WTC11 (cell line): ENCODE data around the gene NFIA. TPM values are rescaled to one million over a fixed set of nuclear protein-coding genes. Genes with fewer than 3 reads are reported as not detected.
"Not testable (repeated sequence)": the region's sequence is repeated elsewhere in the genome, so short reads cannot be mapped to it uniquely, and the experiment has no call there.

ENCODE experiments used
- ATAC-seq: fragments of 200-7000 bp; cut with Tn5 transposase; 2 replicates; pipeline ENCODE4 v1.10.0; 2021; ENCODE audit warnings: mild to moderate bottlenecking, moderate library complexity
- CTCF ChIA-PET: fragments of 300-600 bp; sonication (Branson Sonifier 250); formaldehyde crosslinking; loops from one replicate; lab custom pipeline; 2021; ENCODE audit warnings: antibody characterized with exemption; lab: Charles Lee
- POLR2A ChIA-PET: fragments of 350-600 bp; sonication (Branson Sonifier 250); formaldehyde crosslinking; loops from one replicate; lab custom pipeline; 2021; ENCODE audit warnings: antibody characterized with exemption; lab: Charles Lee
- DNase-seq: peaks from one replicate; pipeline ENCODE4 v3.0.0; 2021; ENCODE audit warnings: low spot score
- H3K27ac Mint-ChIP-seq: 2 replicates; pipeline ENCODE4 v1.8.0; 2021; ENCODE audit warnings: mixed read lengths
- H3K27me3 Mint-ChIP-seq: 2 replicates; pipeline ENCODE4 v1.8.0; 2021; ENCODE audit warnings: low read depth, mild to moderate bottlenecking, moderate library complexity, mixed read lengths
- H3K36me3 Mint-ChIP-seq: 2 replicates; pipeline ENCODE4 v1.8.0; 2021; ENCODE audit warnings: mixed read lengths
- H3K4me1 Mint-ChIP-seq: 2 replicates; pipeline ENCODE4 v1.8.0; 2022; ENCODE audit warnings: mixed read lengths
- H3K4me3 Mint-ChIP-seq: 2 replicates; pipeline ENCODE4 v1.8.0; 2021; ENCODE audit warnings: mild to moderate bottlenecking, moderate library complexity, mixed read lengths
- H3K9me3 Mint-ChIP-seq: 2 replicates; pipeline ENCODE4 v1.8.0; 2021; ENCODE audit warnings: mixed read lengths
- ATF1 ChIP-seq: sonication (generic); formaldehyde crosslinking; IDR thresholded peaks from 2 replicates; pipeline ENCODE4 v1.8.1; 2023; ENCODE audit warnings: mild to moderate bottlenecking, moderate library complexity, missing genetic modification reagents
- CREB1 ChIP-seq: sonication (generic); formaldehyde crosslinking; IDR thresholded peaks from 2 replicates; pipeline ENCODE4 v1.8.0; 2023; ENCODE audit warnings: mild to moderate bottlenecking, missing genetic modification reagents
- ETV6 ChIP-seq: sonication (generic); formaldehyde crosslinking; IDR thresholded peaks from 2 replicates; pipeline ENCODE4 v1.8.1; 2022; ENCODE audit warnings: mild to moderate bottlenecking, missing genetic modification reagents
- GRHL2 ChIP-seq: fragments of 250-450 bp; sonication (Bioruptor Pico); IDR thresholded peaks from 2 replicates; pipeline ENCODE4 v1.8.0; 2022; ENCODE audit warnings: mild to moderate bottlenecking, moderate library complexity; ENCODE audit not compliant: insufficient replicate concordance, severe bottlenecking
- MYBL2 ChIP-seq: sonication (generic); formaldehyde crosslinking; IDR thresholded peaks from 2 replicates; pipeline ENCODE4 v1.8.1; 2023; ENCODE audit warnings: mild to moderate bottlenecking, moderate library complexity, missing genetic modification reagents
- NR1H2 ChIP-seq: sonication (generic); formaldehyde crosslinking; IDR thresholded peaks from 2 replicates; pipeline ENCODE4 v1.9.0; 2021; ENCODE audit warnings: mild to moderate bottlenecking, moderate library complexity, missing genetic modification reagents
- NR3C1 ChIP-seq: sonication (generic); formaldehyde crosslinking; conservative IDR thresholded peaks from 2 replicates; pipeline ENCODE4 v1.8.1; 2023; ENCODE audit warnings: low read depth, mild to moderate bottlenecking, missing genetic modification reagents
- PRDM15 ChIP-seq: sonication (generic); formaldehyde crosslinking; IDR thresholded peaks from 2 replicates; pipeline ENCODE4 v1.8.0; 2022; ENCODE audit warnings: missing genetic modification reagents
- SOX15 ChIP-seq: fragments of 250-450 bp; sonication (Bioruptor Pico); IDR thresholded peaks from 2 replicates; pipeline ENCODE4 v1.9.0; 2021; ENCODE audit warnings: mild to moderate bottlenecking
- ZNF317 ChIP-seq: sonication (generic); formaldehyde crosslinking; IDR thresholded peaks from 2 replicates; pipeline ENCODE4 v1.8.1; 2023; ENCODE audit warnings: low read depth, mild to moderate bottlenecking, moderate library complexity, missing genetic modification reagents, borderline replicate concordance
- ZNF512 ChIP-seq: sonication (generic); formaldehyde crosslinking; IDR thresholded peaks from 2 replicates; pipeline ENCODE4 v1.8.1; 2022; ENCODE audit warnings: missing genetic modification reagents, borderline replicate concordance
- ZNF532 ChIP-seq: fragments of 250-450 bp; sonication (Bioruptor Pico); IDR thresholded peaks from 2 replicates; pipeline ENCODE4 v1.9.0; 2021; ENCODE audit warnings: mild to moderate bottlenecking, borderline replicate concordance
- total RNA-seq: library from RNA; stranded (reverse); gene quantifications from 3 replicates; pipeline ENCODE4 v1.2.3, GENCODE V29; 2021
- TF ChIP-seq, protein P1 (sequence below): fragments of 250-450 bp; sonication (Bioruptor Pico); IDR thresholded peaks from 2 replicates; pipeline ENCODE4 v1.9.0; 2021; ENCODE audit warnings: mild to moderate bottlenecking
- TF ChIP-seq, protein P2 (sequence below): sonication (generic); formaldehyde crosslinking; IDR thresholded peaks from 2 replicates; pipeline ENCODE4 v1.8.0; 2022; ENCODE audit warnings: mild to moderate bottlenecking, missing genetic modification reagents
- TF ChIP-seq, protein P3 (sequence below): fragments of 250-450 bp; sonication (Bioruptor Pico); IDR thresholded peaks from 2 replicates; pipeline ENCODE4 v1.9.0; 2021; ENCODE audit warnings: mild to moderate bottlenecking
- TF ChIP-seq, protein P4 (sequence below): sonication (generic); formaldehyde crosslinking; IDR thresholded peaks from 2 replicates; pipeline ENCODE4 v1.8.0; 2022; ENCODE audit warnings: mild to moderate bottlenecking, missing genetic modification reagents

NFIA gene
- total RNA-seq, 1 experiment from 2014 or later: 16.7 TPM

DNA sequence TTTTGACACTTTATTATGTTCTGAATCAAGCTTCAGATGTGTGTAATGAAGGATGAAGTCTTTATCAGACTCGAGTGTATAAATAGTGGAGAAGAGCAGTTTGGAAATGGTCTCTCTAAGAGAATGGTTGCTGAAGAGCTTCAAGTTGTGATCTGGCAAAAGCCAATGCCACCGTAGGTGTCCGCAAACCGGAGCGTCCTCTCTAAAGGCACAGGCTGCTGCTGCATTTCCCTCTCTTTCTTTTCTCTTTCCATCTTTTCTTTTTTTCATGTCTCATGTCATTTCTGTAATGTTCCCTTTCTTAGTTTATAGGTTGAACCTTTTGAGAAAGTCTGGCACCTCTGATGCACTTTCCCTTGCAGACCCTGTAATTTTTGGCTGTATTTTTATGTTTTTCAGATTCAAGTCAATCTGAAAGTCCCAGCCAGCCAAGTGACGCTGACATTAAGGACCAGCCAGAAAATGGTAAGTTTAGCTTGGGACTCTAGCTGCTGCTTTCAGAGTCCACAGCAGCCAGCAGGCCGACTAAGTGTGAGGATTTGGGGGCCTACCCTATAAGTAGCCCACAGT lies 194.8 kb downstream of the NFIA start (continued):
- TF ChIP-seq ZNF532 (CRISPR knock-in tag): no peak

DNA sequence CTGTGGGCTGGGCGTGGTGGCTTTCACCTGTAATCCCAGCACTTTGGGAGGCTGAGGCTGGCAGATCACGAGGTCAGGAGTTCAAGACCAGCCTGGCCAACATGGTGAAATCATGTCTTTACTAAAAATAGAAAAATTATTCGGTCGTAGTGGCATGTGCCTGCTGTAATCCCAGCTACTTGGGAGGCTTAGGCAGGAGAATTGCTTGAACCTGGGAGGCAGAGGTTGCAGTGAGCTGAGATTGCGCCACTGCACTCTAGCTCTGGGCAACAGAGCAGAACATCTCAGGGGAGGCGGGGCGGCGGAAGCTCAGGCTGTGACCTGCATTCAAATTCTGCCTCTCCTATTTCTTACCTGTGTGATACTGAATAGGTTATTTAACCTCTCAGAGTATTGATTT lies 196.1 kb downstream of the NFIA start:
- CTCF ChIA-PET: interaction anchor here (0.9 to 1.1 kb wide), 2 partner anchors 9 to 15 kb away, joined by 3 to 4 read pairs; no protein-coding TSS in a partner anchor
- H3K27me3 Mint-ChIP-seq, H3K9me3 Mint-ChIP-seq, H3K36me3 Mint-ChIP-seq, H3K4me3 Mint-ChIP-seq, DNase-seq, POLR2A ChIA-PET, ATAC-seq, H3K27ac Mint-ChIP-seq: not testable (repeated sequence)
- peaks cover 48% of the 10 kb centered on the region for H3K4me1 Mint-ChIP-seq

- Mint-ChIP-seq H3K4me1 (peaks cover 51% of the 10 kb centered on the region), H3K27ac (no peak overlapping the region; the same call in 1 of the 2 replicates), H3K36me3 (no peaks in the 10 kb centered on the region), H3K27me3 (no peaks in the 10 kb centered on the region), H3K4me3 (no peak overlapping the region), H3K9me3 (no peaks in the 10 kb centered on the region)
- ChIA-PET POLR2A (no interaction called here), CTCF (interaction anchor here (0.9 to 1.1 kb wide), 2 partner anchors 9 to 15 kb away, joined by 3 to 4 read pairs; no protein-coding TSS in a partner anchor)
- DNase-seq: no peak
- no peak for ATAC-seq
- TF ChIP-seq CREB1 (CRISPR knock-in tag) (no peak), NR1H2 (CRISPR knock-in tag) (no peak), ATF1 (CRISPR knock-in tag) (no peak), MYBL2 (no peak), SOX15 (CRISPR knock-in tag) (no peak), PRDM15 (CRISPR knock-in tag) (no peak), NR3C1 (no peak), ZNF317 (no peak), GRHL2 (CRISPR knock-in tag) (no peak), ETV6 (CRISPR knock-in tag) (no peak), ZNF512 (CRISPR knock-in tag) (no peak)
- TF ChIP-seq, protein P1, sequence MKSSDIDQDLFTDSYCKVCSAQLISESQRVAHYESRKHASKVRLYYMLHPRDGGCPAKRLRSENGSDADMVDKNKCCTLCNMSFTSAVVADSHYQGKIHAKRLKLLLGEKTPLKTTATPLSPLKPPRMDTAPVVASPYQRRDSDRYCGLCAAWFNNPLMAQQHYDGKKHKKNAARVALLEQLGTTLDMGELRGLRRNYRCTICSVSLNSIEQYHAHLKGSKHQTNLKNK: no peak
- TF ChIP-seq, protein P2, sequence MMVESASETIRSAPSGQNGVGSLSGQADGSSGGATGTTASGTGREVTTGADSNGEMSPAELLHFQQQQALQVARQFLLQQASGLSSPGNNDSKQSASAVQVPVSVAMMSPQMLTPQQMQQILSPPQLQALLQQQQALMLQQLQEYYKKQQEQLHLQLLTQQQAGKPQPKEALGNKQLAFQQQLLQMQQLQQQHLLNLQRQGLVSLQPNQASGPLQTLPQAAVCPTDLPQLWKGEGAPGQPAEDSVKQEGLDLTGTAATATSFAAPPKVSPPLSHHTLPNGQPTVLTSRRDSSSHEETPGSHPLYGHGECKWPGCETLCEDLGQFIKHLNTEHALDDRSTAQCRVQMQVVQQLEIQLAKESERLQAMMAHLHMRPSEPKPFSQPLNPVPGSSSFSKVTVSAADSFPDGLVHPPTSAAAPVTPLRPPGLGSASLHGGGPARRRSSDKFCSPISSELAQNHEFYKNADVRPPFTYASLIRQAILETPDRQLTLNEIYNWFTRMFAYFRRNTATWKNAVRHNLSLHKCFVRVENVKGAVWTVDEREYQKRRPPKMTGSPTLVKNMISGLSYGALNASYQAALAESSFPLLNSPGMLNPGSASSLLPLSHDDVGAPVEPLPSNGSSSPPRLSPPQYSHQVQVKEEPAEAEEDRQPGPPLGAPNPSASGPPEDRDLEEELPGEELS (CRISPR knock-in tag): no peak
- TF ChIP-seq, protein P3, sequence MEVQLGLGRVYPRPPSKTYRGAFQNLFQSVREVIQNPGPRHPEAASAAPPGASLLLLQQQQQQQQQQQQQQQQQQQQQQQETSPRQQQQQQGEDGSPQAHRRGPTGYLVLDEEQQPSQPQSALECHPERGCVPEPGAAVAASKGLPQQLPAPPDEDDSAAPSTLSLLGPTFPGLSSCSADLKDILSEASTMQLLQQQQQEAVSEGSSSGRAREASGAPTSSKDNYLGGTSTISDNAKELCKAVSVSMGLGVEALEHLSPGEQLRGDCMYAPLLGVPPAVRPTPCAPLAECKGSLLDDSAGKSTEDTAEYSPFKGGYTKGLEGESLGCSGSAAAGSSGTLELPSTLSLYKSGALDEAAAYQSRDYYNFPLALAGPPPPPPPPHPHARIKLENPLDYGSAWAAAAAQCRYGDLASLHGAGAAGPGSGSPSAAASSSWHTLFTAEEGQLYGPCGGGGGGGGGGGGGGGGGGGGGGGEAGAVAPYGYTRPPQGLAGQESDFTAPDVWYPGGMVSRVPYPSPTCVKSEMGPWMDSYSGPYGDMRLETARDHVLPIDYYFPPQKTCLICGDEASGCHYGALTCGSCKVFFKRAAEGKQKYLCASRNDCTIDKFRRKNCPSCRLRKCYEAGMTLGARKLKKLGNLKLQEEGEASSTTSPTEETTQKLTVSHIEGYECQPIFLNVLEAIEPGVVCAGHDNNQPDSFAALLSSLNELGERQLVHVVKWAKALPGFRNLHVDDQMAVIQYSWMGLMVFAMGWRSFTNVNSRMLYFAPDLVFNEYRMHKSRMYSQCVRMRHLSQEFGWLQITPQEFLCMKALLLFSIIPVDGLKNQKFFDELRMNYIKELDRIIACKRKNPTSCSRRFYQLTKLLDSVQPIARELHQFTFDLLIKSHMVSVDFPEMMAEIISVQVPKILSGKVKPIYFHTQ (CRISPR knock-in tag): no peak
- TF ChIP-seq, protein P4, sequence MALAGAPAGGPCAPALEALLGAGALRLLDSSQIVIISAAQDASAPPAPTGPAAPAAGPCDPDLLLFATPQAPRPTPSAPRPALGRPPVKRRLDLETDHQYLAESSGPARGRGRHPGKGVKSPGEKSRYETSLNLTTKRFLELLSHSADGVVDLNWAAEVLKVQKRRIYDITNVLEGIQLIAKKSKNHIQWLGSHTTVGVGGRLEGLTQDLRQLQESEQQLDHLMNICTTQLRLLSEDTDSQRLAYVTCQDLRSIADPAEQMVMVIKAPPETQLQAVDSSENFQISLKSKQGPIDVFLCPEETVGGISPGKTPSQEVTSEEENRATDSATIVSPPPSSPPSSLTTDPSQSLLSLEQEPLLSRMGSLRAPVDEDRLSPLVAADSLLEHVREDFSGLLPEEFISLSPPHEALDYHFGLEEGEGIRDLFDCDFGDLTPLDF (CRISPR knock-in tag): no peak
These were observed 196.6 kb downstream of the NFIA start for GRCh38 chr1:61278966-61279365.
